HepG2 (cell line): ENCODE data around the gene KHNYN. TPM values are rescaled to one million over a fixed set of nuclear protein-coding genes. Genes with fewer than 3 reads are reported as not detected.

ENCODE experiments used
- CC2D1A ChIP-seq: sonication (generic); formaldehyde crosslinking; IDR thresholded peaks from 2 replicates; pipeline ENCODE4 v1.8.1; 2023; ENCODE audit warnings: mild to moderate bottlenecking, missing genetic modification reagents
- HMGA1 ChIP-seq: sonication (generic); formaldehyde crosslinking; conservative IDR thresholded peaks from 2 replicates; pipeline ENCODE4 v1.4.0; 2020; ENCODE audit warnings: missing genetic modification reagents
- HNRNPL ChIP-seq: fragments of 200-400 bp; formaldehyde crosslinking; IDR thresholded peaks from 2 replicates; pipeline ENCODE4 v1.6.1; 2017; ENCODE audit warnings: mild to moderate bottlenecking, low read depth, low read length
- MED1 ChIP-seq: sonication (generic); formaldehyde crosslinking; IDR thresholded peaks from 2 replicates; pipeline ENCODE4 v1.4.0; 2020; ENCODE audit warnings: missing genetic modification reagents
- MYC ChIP-seq: sonication (generic); formaldehyde crosslinking; IDR thresholded peaks from 2 replicates; pipeline ENCODE4 v1.9.0; 2021; ENCODE audit warnings: missing genetic modification reagents, borderline replicate concordance
- NFIB ChIP-seq: sonication (generic); formaldehyde crosslinking; IDR thresholded peaks from 2 replicates; pipeline ENCODE4 v1.9.0; 2021; ENCODE audit warnings: missing genetic modification reagents, mild to moderate bottlenecking, borderline replicate concordance
- NR2F2 ChIP-seq: IDR thresholded peaks from 2 replicates; pipeline ENCODE4 v1.6.1; 2012; ENCODE audit warnings: low read depth, inconsistent platforms, borderline replicate concordance
- POLR2AphosphoS5 ChIP-seq: IDR thresholded peaks from 2 replicates; pipeline ENCODE4 v1.6.1; 2012; ENCODE audit warnings: low read depth, low read length
- SP5 ChIP-seq: IDR thresholded peaks from 2 replicates; pipeline ENCODE4 v1.6.1; 2016; ENCODE audit warnings: low read depth, borderline replicate concordance
- STAT5B ChIP-seq: sonication (generic); formaldehyde crosslinking; IDR thresholded peaks from 2 replicates; pipeline ENCODE4 v1.4.0; 2020; ENCODE audit warnings: missing genetic modification reagents
- TOE1 ChIP-seq: sonication (generic); formaldehyde crosslinking; IDR thresholded peaks from 2 replicates; pipeline ENCODE4 v1.4.0; 2020; ENCODE audit warnings: mild to moderate bottlenecking, missing genetic modification reagents
- TP53 ChIP-seq: sonication (generic); formaldehyde crosslinking; conservative IDR thresholded peaks from 2 replicates; pipeline ENCODE4 v1.4.0; 2020; ENCODE audit warnings: missing genetic modification reagents
- ZBTB20 ChIP-seq: sonication (generic); formaldehyde crosslinking; IDR thresholded peaks from 2 replicates; pipeline ENCODE4 v1.8.1; 2023; ENCODE audit warnings: missing genetic modification reagents, low read depth, mild to moderate bottlenecking, borderline replicate concordance
- ZNF441 ChIP-seq: sonication (generic); formaldehyde crosslinking; IDR thresholded peaks from 2 replicates; pipeline ENCODE4 v1.7.0; 2021; ENCODE audit warnings: missing genetic modification reagents, borderline replicate concordance
- ZNF484 ChIP-seq: sonication (generic); formaldehyde crosslinking; IDR thresholded peaks from 2 replicates; pipeline ENCODE4 v1.5.1; 2020; ENCODE audit warnings: mild to moderate bottlenecking, low read depth, missing genetic modification reagents, borderline replicate concordance
- ZNF724P ChIP-seq: sonication (generic); formaldehyde crosslinking; IDR thresholded peaks from 2 replicates; pipeline ENCODE4 v1.8.0; 2022; ENCODE audit warnings: missing genetic modification reagents, borderline replicate concordance
- ZNF772 ChIP-seq: sonication (generic); formaldehyde crosslinking; IDR thresholded peaks from 2 replicates; pipeline ENCODE4 v1.5.0; 2020; ENCODE audit warnings: mild to moderate bottlenecking, missing genetic modification reagents
- ZNF776 ChIP-seq: sonication (generic); formaldehyde crosslinking; IDR thresholded peaks from 2 replicates; pipeline ENCODE4 v1.4.0; 2020; ENCODE audit warnings: mild to moderate bottlenecking, missing genetic modification reagents
- ZSCAN9 ChIP-seq: IDR thresholded peaks from 2 replicates; pipeline ENCODE4 v1.6.1; 2016; ENCODE audit warnings: borderline replicate concordance
- polyA plus RNA-seq, 8 experiments: library from polyadenylated mRNA; depleted of rRNA in 3 of 8; stranded (reverse) in 7 of 8; unstranded in 1 of 8; fragments of >200 nt; fragmentation: Illumina TruSeq in 4 of 8; extraction: Trizol in 4 of 8; gene quantifications; 2 replicates each; pipeline versions ENCODE4 v1.2.1 to v1.2.3, GENCODE V29; 2011 to 2016; ENCODE audit warnings: low read depth in 4 of 8, missing spikeins in 1 of 8, mixed read lengths in 1 of 8; ENCODE audit not compliant: insufficient read depth in 1 of 8
- total RNA-seq, 5 experiments: library from RNA; depleted of rRNA; stranded (reverse); fragments of >200 nt; fragmentation: Illumina TruSeq; extraction: Trizol; gene quantifications; 2 replicates each; pipeline ENCODE4 v1.2.3, GENCODE V29; 2016; ENCODE audit warnings: low read depth in 1 of 5
- TF ChIP-seq, protein P1 (sequence below): sonication (generic); formaldehyde crosslinking; IDR thresholded peaks from 2 replicates; pipeline ENCODE4 v1.8.0; 2022; ENCODE audit warnings: mild to moderate bottlenecking, missing genetic modification reagents, moderate library complexity
- TF ChIP-seq, protein P2 (sequence below): sonication (generic); formaldehyde crosslinking; IDR thresholded peaks from 2 replicates; pipeline ENCODE4 v1.5.1; 2020; ENCODE audit warnings: mild to moderate bottlenecking, missing genetic modification reagents, moderate library complexity
- TF ChIP-seq, protein P3 (sequence below): sonication (generic); formaldehyde crosslinking; IDR thresholded peaks from 2 replicates; pipeline ENCODE4 v1.4.0; 2020; ENCODE audit warnings: missing genetic modification reagents

Gene KHNYN
- total and polyA plus RNA-seq, 2 of the 13 experiments (the other 11 are each of a cell fraction or from before 2014, with no cell fraction given) = 52.8 to 75.7 TPM

- peak; percentile 87 for TF ChIP-seq ZNF776 (CRISPR knock-in tag)
- TF ChIP-seq ZSCAN9 (CRISPR knock-in tag) = peak; percentile 90
- TF ChIP-seq, protein P1, sequence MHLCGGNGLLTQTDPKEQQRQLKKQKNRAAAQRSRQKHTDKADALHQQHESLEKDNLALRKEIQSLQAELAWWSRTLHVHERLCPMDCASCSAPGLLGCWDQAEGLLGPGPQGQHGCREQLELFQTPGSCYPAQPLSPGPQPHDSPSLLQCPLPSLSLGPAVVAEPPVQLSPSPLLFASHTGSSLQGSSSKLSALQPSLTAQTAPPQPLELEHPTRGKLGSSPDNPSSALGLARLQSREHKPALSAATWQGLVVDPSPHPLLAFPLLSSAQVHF (CRISPR knock-in tag) = no peak
- TF ChIP-seq ZNF724P (CRISPR knock-in tag) = peak; percentile 98
- TF ChIP-seq HMGA1 = no peak
- no peak for TF ChIP-seq NR2F2
- no peak for TF ChIP-seq TP53 (CRISPR knock-in tag)
- TF ChIP-seq CC2D1A = peak; percentile 88; the same call in 1 of the 2 replicates
- TF ChIP-seq, protein P2, sequence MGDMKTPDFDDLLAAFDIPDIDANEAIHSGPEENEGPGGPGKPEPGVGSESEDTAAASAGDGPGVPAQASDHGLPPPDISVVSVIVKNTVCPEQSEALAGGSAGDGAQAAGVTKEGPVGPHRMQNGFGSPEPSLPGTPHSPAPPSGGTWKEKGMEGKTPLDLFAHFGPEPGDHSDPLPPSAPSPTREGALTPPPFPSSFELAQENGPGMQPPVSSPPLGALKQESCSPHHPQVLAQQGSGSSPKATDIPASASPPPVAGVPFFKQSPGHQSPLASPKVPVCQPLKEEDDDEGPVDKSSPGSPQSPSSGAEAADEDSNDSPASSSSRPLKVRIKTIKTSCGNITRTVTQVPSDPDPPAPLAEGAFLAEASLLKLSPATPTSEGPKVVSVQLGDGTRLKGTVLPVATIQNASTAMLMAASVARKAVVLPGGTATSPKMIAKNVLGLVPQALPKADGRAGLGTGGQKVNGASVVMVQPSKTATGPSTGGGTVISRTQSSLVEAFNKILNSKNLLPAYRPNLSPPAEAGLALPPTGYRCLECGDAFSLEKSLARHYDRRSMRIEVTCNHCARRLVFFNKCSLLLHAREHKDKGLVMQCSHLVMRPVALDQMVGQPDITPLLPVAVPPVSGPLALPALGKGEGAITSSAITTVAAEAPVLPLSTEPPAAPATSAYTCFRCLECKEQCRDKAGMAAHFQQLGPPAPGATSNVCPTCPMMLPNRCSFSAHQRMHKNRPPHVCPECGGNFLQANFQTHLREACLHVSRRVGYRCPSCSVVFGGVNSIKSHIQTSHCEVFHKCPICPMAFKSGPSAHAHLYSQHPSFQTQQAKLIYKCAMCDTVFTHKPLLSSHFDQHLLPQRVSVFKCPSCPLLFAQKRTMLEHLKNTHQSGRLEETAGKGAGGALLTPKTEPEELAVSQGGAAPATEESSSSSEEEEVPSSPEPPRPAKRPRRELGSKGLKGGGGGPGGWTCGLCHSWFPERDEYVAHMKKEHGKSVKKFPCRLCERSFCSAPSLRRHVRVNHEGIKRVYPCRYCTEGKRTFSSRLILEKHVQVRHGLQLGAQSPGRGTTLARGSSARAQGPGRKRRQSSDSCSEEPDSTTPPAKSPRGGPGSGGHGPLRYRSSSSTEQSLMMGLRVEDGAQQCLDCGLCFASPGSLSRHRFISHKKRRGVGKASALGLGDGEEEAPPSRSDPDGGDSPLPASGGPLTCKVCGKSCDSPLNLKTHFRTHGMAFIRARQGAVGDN (CRISPR knock-in tag) = peak; percentile 94
- TF ChIP-seq MYC (CRISPR knock-in tag) = peak; percentile 86
- TF ChIP-seq ZBTB20 (CRISPR knock-in tag) = peak; percentile 75; the same call in 1 of the 2 replicates
- TF ChIP-seq SP5 = peak; percentile 84
- peak; percentile 24; the same call in 1 of the 2 replicates for TF ChIP-seq TOE1 (CRISPR knock-in tag)
- TF ChIP-seq, protein P3, sequence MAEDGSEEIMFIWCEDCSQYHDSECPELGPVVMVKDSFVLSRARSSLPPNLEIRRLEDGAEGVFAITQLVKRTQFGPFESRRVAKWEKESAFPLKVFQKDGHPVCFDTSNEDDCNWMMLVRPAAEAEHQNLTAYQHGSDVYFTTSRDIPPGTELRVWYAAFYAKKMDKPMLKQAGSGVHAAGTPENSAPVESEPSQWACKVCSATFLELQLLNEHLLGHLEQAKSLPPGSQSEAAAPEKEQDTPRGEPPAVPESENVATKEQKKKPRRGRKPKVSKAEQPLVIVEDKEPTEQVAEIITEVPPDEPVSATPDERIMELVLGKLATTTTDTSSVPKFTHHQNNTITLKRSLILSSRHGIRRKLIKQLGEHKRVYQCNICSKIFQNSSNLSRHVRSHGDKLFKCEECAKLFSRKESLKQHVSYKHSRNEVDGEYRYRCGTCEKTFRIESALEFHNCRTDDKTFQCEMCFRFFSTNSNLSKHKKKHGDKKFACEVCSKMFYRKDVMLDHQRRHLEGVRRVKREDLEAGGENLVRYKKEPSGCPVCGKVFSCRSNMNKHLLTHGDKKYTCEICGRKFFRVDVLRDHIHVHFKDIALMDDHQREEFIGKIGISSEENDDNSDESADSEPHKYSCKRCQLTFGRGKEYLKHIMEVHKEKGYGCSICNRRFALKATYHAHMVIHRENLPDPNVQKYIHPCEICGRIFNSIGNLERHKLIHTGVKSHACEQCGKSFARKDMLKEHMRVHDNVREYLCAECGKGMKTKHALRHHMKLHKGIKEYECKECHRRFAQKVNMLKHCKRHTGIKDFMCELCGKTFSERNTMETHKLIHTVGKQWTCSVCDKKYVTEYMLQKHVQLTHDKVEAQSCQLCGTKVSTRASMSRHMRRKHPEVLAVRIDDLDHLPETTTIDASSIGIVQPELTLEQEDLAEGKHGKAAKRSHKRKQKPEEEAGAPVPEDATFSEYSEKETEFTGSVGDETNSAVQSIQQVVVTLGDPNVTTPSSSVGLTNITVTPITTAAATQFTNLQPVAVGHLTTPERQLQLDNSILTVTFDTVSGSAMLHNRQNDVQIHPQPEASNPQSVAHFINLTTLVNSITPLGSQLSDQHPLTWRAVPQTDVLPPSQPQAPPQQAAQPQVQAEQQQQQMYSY (CRISPR knock-in tag) = peak; percentile 41; the same call in 1 of the 2 replicates
- peak; percentile 97 for TF ChIP-seq POLR2AphosphoS5
- peak; percentile 61 for TF ChIP-seq MED1 (CRISPR knock-in tag)
- peak; percentile 81; the same call in 1 of the 2 replicates for TF ChIP-seq STAT5B (CRISPR knock-in tag)
- TF ChIP-seq HNRNPL = 0 out of 2 replicates have a peak, but pooled peaks have one; percentile 31
- 0 out of 2 replicates have a peak, but pooled peaks have one; percentile 82 for TF ChIP-seq ZNF484 (CRISPR knock-in tag)
- TF ChIP-seq ZNF772 = peak; percentile 93; the same call in 1 of the 2 replicates
- TF ChIP-seq NFIB = no peak
- TF ChIP-seq ZNF441 (CRISPR knock-in tag) = peak; percentile 93
Measured at GRCh38 chr14:24429395-24430142, at the start of gene KHNYN, which contains the start of gene CBLN3 (continued).
